SK-N-SH (cell line): ENCODE results near the gene TNK2. TPM values are rescaled to one million over a fixed set of nuclear protein-coding genes. Genes with fewer than 3 reads are reported as not detected.

Experiments
- CTCF ChIA-PET: fragments of 300-600, 350-600 bp; formaldehyde crosslinking; extraction: SDS; loops from one replicate; lab custom pipeline; 2021; lab: Yijun Ruan, JAX
- POLR2A ChIA-PET: fragments of 350-600 bp; sonication (Branson Sonifier 250); formaldehyde crosslinking; extraction: SDS; loops from one replicate; lab custom pipeline; 2020; ENCODE audit warnings: antibody characterized with exemption, inconsistent platforms; lab: Yijun Ruan, JAX
- DNase-seq: peaks from one replicate; pipeline ENCODE4 v3.0.0; 2012
- H2AFZ ChIP-seq: fragments of 200-600 bp; sonication (generic); 2 replicates; pipeline ENCODE4 v1.8.1; 2016; ENCODE audit warnings: antibody characterized with exemption, mild to moderate bottlenecking, low read depth
- H3F3A ChIP-seq: fragments of 200-600 bp; sonication (generic); replicated peaks from 2 replicates; pipeline ENCODE3; 2016; ENCODE audit warnings: antibody characterized with exemption, mild to moderate bottlenecking; ENCODE audit not compliant: insufficient read depth
- H3K27ac ChIP-seq, 2 experiments: fragments of 200-500 bp in 1 of 2; fragments of 200-600 bp in 1 of 2; sonication (Bioruptor generic) in 1 of 2; sonication (generic), shearing (Covaris generic) in 1 of 2; 2 replicates each; pipeline versions ENCODE4 v1.5.1 to v1.6.1; 2014 to 2016; ENCODE audit warnings: low read depth in 2 of 2, inconsistent platforms in 1 of 2, low read length in 1 of 2, mild to moderate bottlenecking in 1 of 2, mixed read lengths in 1 of 2
- H3K27me3 ChIP-seq: fragments of 200-600 bp; sonication (generic), shearing (Covaris generic); 2 replicates; pipeline ENCODE4 v1.6.1; 2016; ENCODE audit warnings: mixed run types; ENCODE audit not compliant: insufficient read depth
- H3K36me3 ChIP-seq, 2 experiments: fragments of 200-500 bp in 1 of 2; fragments of 200-600 bp in 1 of 2; sonication (Bioruptor generic) in 1 of 2; sonication (generic) in 1 of 2; replicated peaks in 1 of 2; 2 replicates each; pipeline versions ENCODE3 to v1.5.1; 2014 to 2016; ENCODE audit warnings: low read length in 1 of 2, mild to moderate bottlenecking in 1 of 2; ENCODE audit not compliant: insufficient read depth in 2 of 2, control insufficient read depth in 1 of 2
- H3K4me1 ChIP-seq, 2 experiments: fragments of 200-500 bp in 1 of 2; fragments of 200-600 bp in 1 of 2; sonication (Bioruptor generic) in 1 of 2; sonication (generic), shearing (Covaris generic) in 1 of 2; 2 replicates each; pipeline versions ENCODE4 v1.5.1 to v1.6.1; 2014 to 2016; ENCODE audit warnings: low read depth in 1 of 2, low read length in 1 of 2, mixed run types in 1 of 2; ENCODE audit not compliant: insufficient read depth in 2 of 2, control insufficient read depth in 1 of 2
- H3K4me2 ChIP-seq: fragments of 200-600 bp; sonication (generic), shearing (Covaris generic); 2 replicates; pipeline ENCODE4 v1.6.1; 2017; ENCODE audit warnings: mixed run types
- H3K4me3 ChIP-seq, 2 experiments: fragments of 200-500 bp in 1 of 2; fragments of 200-600 bp in 1 of 2; sonication (Bioruptor generic) in 1 of 2; sonication (generic), shearing (Covaris generic) in 1 of 2; 2 replicates each; pipeline versions ENCODE4 v1.5.1 to v1.8.1; 2014 to 2016; ENCODE audit warnings: low read depth in 2 of 2, inconsistent platforms in 1 of 2, low read length in 1 of 2, mild to moderate bottlenecking in 1 of 2, mixed read lengths in 1 of 2, moderate library complexity in 1 of 2
- H3K79me2 ChIP-seq: fragments of 200-600 bp; sonication (generic); 2 replicates; pipeline ENCODE4 v1.8.1; 2017; ENCODE audit warnings: mild to moderate bottlenecking; ENCODE audit not compliant: insufficient read depth
- H3K9ac ChIP-seq: fragments of 200-600 bp; sonication (generic); 2 replicates; pipeline ENCODE4 v1.6.1; 2017; ENCODE audit warnings: mixed run types
- H3K9me2 ChIP-seq: fragments of 200-600 bp; sonication (generic); 2 replicates; pipeline ENCODE4 v1.6.1; 2017; ENCODE audit warnings: mixed run types
- H3K9me3 ChIP-seq: fragments of 200-600 bp; sonication (generic); 2 replicates; pipeline ENCODE4 v1.6.1; 2017; ENCODE audit warnings: mixed run types, mild to moderate bottlenecking, moderate library complexity
- H4K20me1 ChIP-seq: fragments of 200-600 bp; sonication (generic); 2 replicates; pipeline ENCODE4 v1.6.1; 2017; ENCODE audit warnings: mild to moderate bottlenecking, mixed run types; ENCODE audit not compliant: insufficient read depth
- ELF1 ChIP-seq: IDR thresholded peaks from 2 replicates; pipeline ENCODE4 v1.4.0; 2012
- FOSL2 ChIP-seq: IDR thresholded peaks from 2 replicates; pipeline ENCODE4 v1.4.0; 2012; ENCODE audit warnings: low read depth, mild to moderate bottlenecking, moderate library complexity, borderline replicate concordance
- FOXM1 ChIP-seq: IDR thresholded peaks from 2 replicates; pipeline ENCODE4 v1.4.0; 2012; ENCODE audit warnings: low read depth, mild to moderate bottlenecking
- MXI1 ChIP-seq: IDR thresholded peaks from 2 replicates; pipeline ENCODE4 v1.6.1; 2012; ENCODE audit warnings: mild to moderate bottlenecking, low read depth, low read length, improper control_type of control experiment
- NRF1 ChIP-seq: IDR thresholded peaks from 2 replicates; pipeline ENCODE4 v1.6.1; 2012; ENCODE audit warnings: low read depth, mild to moderate bottlenecking, low read length
- POLR2AphosphoS5 ChIP-seq: IDR thresholded peaks from 2 replicates; pipeline ENCODE4 v1.6.1; 2012; ENCODE audit warnings: low read depth, low read length
- RAD21 ChIP-seq: IDR thresholded peaks from 2 replicates; pipeline ENCODE4 v1.6.1; 2012; ENCODE audit warnings: mild to moderate bottlenecking, low read length
- RFX5 ChIP-seq: IDR thresholded peaks from 2 replicates; pipeline ENCODE4 v1.6.1; 2012; ENCODE audit warnings: mild to moderate bottlenecking, improper control_type of control experiment, low read length
- TAF1 ChIP-seq: IDR thresholded peaks from 2 replicates; pipeline ENCODE4 v1.6.1; 2012; ENCODE audit warnings: low read depth, mild to moderate bottlenecking, low read length, moderate library complexity, borderline replicate concordance
- WGBS: methylation state at CpG from one replicate; pipeline ENCODE4 v1.1.6; 2017; ENCODE audit warnings: low lambda C conversion rate; 5-methylcytosine and 5-hydroxymethylcytosine counted together
- polyA plus RNA-seq, 3 experiments: library from polyadenylated mRNA; depleted of rRNA; stranded (reverse); fragments of >200 nt; gene quantifications; 2 replicates each; pipeline ENCODE4 v1.2.3, GENCODE V29; 2012
- TF ChIP-seq, protein P1 (sequence below): fragments of 150-350 bp; IDR thresholded peaks from 2 replicates; pipeline ENCODE4 v1.6.1; 2017; ENCODE audit warnings: antibody characterized with exemption, low read length, low read depth, borderline replicate concordance
- TF ChIP-seq, protein P2 (sequence below): IDR thresholded peaks from 2 replicates; pipeline ENCODE4 v1.4.0; 2012; ENCODE audit warnings: low read depth, borderline replicate concordance
- TF ChIP-seq, protein P3 (sequence below): fragments of 150-350 bp; IDR thresholded peaks from 2 replicates; pipeline ENCODE4 v1.6.1; 2016; ENCODE audit warnings: mild to moderate bottlenecking, low read depth, low read length
- TF ChIP-seq, protein P4 (sequence below): IDR thresholded peaks from 2 replicates; pipeline ENCODE4; 2012
- TF ChIP-seq, protein P5 (sequence below): IDR thresholded peaks from 2 replicates; pipeline ENCODE4 v1.6.1; 2012; ENCODE audit warnings: mild to moderate bottlenecking, low read depth, low read length, moderate library complexity

The TNK2 gene
- polyA plus RNA-seq, 1 of the 3 experiments (the other 2 are of a cell fraction), result 17.3 TPM

DNA sequence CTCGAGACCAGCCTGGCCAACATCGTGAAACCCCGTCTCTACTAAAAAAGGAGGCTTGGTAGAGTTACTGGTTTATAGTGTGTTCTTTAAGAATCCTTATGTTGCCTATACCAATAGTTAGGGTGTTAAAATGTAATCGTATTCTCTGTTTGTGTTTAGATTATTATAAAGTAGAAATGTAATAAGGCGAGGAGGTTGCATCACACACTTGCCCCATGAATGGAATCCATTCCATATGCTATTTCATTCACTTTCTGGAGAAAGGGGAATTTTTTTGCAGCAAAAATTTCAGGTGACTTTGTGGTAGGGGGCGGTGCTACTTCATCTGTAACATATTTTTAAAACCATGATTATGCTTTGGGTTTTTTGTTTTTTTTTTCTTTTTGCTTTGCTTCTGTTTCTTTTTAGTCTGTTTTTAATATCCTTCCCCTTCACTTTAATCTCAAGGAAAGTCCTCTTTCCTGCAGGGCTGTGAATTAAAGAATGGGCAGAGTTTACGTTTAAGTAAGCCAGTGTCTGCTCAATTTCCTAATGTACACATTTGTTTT, 63.6 kb downstream of the TNK2 start (continued):
- TF ChIP-seq, protein P1, sequence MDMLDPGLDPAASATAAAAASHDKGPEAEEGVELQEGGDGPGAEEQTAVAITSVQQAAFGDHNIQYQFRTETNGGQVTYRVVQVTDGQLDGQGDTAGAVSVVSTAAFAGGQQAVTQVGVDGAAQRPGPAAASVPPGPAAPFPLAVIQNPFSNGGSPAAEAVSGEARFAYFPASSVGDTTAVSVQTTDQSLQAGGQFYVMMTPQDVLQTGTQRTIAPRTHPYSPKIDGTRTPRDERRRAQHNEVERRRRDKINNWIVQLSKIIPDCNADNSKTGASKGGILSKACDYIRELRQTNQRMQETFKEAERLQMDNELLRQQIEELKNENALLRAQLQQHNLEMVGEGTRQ, result no peak

DNA sequence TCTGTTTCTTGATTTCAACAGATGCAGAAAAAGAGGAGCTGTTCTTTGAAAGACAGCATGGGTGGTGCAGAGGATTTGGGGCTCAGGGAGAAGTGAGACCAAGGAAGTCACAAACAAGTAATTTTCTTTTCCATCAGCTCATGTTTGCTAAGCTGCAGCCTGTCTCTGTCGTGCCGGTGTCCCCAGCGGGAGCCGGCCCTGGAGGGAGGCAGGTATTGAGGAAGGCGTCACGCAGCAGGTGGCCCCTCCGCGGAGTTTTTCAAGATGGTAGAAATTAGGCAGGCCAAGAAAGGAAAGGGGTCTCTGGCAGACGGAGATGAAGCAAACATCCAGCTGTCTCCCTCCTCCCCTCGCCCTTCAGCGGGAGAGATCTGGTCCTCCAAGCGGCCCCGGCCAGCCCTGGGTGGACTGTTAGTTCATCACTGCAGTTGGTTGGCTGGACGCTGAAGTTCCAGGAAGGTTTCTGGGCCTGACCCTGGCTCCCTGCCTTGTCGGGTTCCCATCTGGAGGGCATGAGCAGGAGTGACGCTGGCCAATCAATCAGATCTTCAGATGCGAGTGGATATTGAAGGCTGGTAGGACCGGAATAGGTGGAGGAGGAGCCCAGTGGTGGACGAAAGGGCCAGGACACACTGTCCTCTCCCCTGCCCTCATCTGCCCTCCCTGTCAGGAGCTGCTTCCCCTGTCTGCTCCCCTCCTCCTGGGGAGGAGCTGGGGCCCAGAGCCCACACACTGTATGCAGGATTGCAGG, 68.9 kb downstream of the TNK2 start:
- Histone ChIP-seq H4K20me1 (no peaks in the 10 kb centered on the region), H3K79me2 (no peaks in the 10 kb centered on the region), H3K9ac (no peak overlapping the region), H3K9me3 (no peaks in the 10 kb centered on the region), H3K27ac (no peak overlapping the region), H3F3A (no peaks in the 10 kb centered on the region), H3K36me3 (no peaks in the 10 kb centered on the region), H3K4me2 (no peak overlapping the region), H3K4me3 (no peak overlapping the region), H3K9me2 (no peaks in the 10 kb centered on the region), H3K27me3 (peaks cover 2% of the 10 kb centered on the region; the same call in 1 of the 2 replicates), H2AFZ (no peak overlapping the region), H3K4me1 (peaks cover 0 to 2% of the 10 kb centered on the region in 2 experiments; a peak in 1 of 4 replicates)
- ChIA-PET CTCF (interaction anchor here (0.5 to 2.6 kb wide), 3 partner anchors 11 to 326 kb away, joined by 3 to 18 read pairs (median 4); no protein-coding TSS in a partner anchor), POLR2A (no interaction called here)
- WGBS, result 76% methylated on average over 5 of the region's 19 CpGs
- DNase-seq, result no peak
- TF ChIP-seq, protein P2, sequence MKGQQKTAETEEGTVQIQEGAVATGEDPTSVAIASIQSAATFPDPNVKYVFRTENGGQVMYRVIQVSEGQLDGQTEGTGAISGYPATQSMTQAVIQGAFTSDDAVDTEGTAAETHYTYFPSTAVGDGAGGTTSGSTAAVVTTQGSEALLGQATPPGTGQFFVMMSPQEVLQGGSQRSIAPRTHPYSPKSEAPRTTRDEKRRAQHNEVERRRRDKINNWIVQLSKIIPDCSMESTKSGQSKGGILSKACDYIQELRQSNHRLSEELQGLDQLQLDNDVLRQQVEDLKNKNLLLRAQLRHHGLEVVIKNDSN, result no peak
- TF ChIP-seq POLR2AphosphoS5, result no peak
- no peak for TF ChIP-seq FOXM1
- TF ChIP-seq RAD21, result no peak
- TF ChIP-seq, protein P3, sequence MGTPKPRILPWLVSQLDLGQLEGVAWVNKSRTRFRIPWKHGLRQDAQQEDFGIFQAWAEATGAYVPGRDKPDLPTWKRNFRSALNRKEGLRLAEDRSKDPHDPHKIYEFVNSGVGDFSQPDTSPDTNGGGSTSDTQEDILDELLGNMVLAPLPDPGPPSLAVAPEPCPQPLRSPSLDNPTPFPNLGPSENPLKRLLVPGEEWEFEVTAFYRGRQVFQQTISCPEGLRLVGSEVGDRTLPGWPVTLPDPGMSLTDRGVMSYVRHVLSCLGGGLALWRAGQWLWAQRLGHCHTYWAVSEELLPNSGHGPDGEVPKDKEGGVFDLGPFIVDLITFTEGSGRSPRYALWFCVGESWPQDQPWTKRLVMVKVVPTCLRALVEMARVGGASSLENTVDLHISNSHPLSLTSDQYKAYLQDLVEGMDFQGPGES, result no peak
- TF ChIP-seq MXI1, result no peak
- TF ChIP-seq FOSL2, result no peak
- TF ChIP-seq, protein P4, sequence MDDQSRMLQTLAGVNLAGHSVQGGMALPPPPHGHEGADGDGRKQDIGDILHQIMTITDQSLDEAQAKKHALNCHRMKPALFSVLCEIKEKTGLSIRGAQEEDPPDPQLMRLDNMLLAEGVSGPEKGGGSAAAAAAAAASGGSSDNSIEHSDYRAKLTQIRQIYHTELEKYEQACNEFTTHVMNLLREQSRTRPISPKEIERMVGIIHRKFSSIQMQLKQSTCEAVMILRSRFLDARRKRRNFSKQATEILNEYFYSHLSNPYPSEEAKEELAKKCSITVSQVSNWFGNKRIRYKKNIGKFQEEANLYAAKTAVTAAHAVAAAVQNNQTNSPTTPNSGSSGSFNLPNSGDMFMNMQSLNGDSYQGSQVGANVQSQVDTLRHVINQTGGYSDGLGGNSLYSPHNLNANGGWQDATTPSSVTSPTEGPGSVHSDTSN, result no peak
- no peak for TF ChIP-seq TAF1
- TF ChIP-seq ELF1, result no peak
- no peak for TF ChIP-seq RFX5
- no peak for TF ChIP-seq NRF1
- TF ChIP-seq, protein P5, sequence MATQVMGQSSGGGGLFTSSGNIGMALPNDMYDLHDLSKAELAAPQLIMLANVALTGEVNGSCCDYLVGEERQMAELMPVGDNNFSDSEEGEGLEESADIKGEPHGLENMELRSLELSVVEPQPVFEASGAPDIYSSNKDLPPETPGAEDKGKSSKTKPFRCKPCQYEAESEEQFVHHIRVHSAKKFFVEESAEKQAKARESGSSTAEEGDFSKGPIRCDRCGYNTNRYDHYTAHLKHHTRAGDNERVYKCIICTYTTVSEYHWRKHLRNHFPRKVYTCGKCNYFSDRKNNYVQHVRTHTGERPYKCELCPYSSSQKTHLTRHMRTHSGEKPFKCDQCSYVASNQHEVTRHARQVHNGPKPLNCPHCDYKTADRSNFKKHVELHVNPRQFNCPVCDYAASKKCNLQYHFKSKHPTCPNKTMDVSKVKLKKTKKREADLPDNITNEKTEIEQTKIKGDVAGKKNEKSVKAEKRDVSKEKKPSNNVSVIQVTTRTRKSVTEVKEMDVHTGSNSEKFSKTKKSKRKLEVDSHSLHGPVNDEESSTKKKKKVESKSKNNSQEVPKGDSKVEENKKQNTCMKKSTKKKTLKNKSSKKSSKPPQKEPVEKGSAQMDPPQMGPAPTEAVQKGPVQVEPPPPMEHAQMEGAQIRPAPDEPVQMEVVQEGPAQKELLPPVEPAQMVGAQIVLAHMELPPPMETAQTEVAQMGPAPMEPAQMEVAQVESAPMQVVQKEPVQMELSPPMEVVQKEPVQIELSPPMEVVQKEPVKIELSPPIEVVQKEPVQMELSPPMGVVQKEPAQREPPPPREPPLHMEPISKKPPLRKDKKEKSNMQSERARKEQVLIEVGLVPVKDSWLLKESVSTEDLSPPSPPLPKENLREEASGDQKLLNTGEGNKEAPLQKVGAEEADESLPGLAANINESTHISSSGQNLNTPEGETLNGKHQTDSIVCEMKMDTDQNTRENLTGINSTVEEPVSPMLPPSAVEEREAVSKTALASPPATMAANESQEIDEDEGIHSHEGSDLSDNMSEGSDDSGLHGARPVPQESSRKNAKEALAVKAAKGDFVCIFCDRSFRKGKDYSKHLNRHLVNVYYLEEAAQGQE, result no peak
